ENCODE measurements around the gene NR6A1. TPM values are rescaled to one million over a fixed set of nuclear protein-coding genes. Genes with fewer than 3 reads are reported as not detected.

The NR6A1 gene
- total RNA-seq, 1 donor from 2014 or later: 302 TPM

DNA sequence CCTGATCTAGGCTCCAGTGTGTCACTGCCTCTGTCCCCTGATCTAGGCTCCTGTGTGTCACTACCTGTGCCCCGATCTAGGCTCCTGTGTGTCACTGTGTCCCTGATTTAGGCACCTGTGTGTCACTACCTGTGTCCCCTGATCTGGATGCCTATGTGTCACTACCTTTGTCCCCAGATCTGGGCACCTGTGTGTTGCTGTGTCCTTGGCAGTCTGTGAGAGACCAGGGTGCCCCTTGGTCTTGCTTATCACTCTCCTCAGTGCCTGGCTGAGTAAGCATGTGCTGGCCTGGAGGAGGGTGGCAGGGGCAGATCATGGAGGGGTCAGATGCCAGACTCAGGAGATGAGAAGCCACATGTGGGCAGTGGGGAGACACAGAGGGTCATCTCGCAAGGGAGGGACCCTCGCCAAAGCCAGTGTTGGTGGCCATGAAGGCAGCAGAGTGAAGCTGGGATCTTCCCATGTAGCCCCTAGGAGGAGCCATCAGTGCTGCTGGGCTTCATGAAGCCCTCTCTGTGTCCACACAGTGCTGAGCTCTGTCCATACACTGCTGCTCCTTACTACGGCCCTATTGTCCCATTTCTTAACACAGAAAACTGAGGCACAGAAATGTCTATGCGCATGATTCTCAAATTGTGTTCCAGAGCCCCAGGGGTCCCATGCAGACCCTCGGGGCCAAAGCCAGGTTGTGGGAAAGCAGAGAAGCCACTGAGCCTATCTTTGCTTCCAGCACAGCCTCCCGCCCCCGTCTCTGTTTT lies 21.3 kb upstream of the NR6A1 start:
- DNase-seq (ENCODE audit: low spot score): no peak
- no peak overlapping the region for H3K9ac ChIP-seq
- no peaks in the 10 kb centered on the region for H3K36me3 ChIP-seq
- peaks cover 8% of the 10 kb centered on the region for H3K4me1 Mint-ChIP-seq
- H3K79me2 ChIP-seq (ENCODE audit: low read depth): no peaks in the 10 kb centered on the region
- H3K36me3 Mint-ChIP-seq: no peaks in the 10 kb centered on the region
- H4K20me1 ChIP-seq (ENCODE audit: low read depth): no peaks in the 10 kb centered on the region
- H3K4me3 Mint-ChIP-seq: no peak overlapping the region
- H3K27me3 ChIP-seq: no peaks in the 10 kb centered on the region
- H3K27me3 Mint-ChIP-seq (ENCODE audit: insufficient read depth, low read depth): peaks cover 7% of the 10 kb centered on the region
- no peak overlapping the region for H3K27ac Mint-ChIP-seq
- no peak overlapping the region for H3K27ac ChIP-seq
- no peaks in the 10 kb centered on the region for H3K9me3 ChIP-seq (ENCODE audit: low read depth)
- no peaks in the 10 kb centered on the region for H3K9me3 Mint-ChIP-seq
- no peak overlapping the region for H2AFZ ChIP-seq (replicated peaks)
- peaks cover 9% of the 10 kb centered on the region for H3F3A ChIP-seq (ENCODE audit: low read depth)
- no peak overlapping the region for H3K4me3 ChIP-seq
- no peak overlapping the region for H3K4me2 ChIP-seq
- TF ChIP-seq EZH2phosphoT487 (IDR thresholded peaks at IDR 0.05) (no peak), CTCF (IDR thresholded peaks at IDR 0.05) (no peak), EZH2 (IDR thresholded peaks at IDR 0.05) (no peak)
- H3K4me1 ChIP-seq: peaks cover 7% of the 10 kb centered on the region

DNA sequence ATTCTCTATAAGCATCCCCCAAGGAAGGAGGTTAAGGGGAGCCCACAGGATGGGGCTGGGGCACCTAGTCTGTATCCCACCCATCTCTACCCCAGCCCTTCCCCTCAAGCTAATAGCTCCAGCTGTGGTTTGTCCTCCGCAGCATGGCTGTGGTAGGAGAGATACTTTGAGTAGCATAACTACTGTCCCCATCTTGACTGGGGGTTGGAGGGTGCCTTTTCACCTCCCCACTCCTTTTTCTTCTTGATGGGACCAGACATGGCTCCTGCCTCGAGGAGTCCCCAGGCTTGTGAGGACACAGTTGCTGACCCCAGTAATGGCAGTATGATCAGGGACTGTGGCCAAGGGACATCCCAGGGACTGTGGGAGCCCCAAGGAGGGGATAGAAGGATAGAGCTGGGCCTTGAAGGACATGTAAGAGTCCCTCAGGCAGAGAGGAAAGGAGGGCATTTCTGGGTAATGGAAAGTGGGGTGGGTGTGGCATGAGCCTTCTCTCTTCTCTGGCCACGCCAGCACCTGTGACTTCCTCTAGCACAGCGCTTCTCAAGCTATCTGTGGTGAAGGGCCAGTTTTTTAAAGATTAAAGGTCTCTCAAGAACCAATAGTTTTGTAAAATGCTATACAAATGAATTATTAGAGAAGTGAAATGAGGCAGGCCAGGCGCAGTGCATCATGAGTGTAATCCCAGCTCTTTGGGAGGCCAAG lies 19.8 kb upstream of the NR6A1 start:
- peaks cover 3% of the 10 kb centered on the region for H3K27me3 Mint-ChIP-seq (ENCODE audit: insufficient read depth, low read depth)
- TF ChIP-seq EZH2phosphoT487 (IDR thresholded peaks at IDR 0.05) (no peak), EZH2 (IDR thresholded peaks at IDR 0.05) (no peak), CTCF (IDR thresholded peaks at IDR 0.05) (no peak)
- Histone ChIP-seq H2AFZ (replicated peaks) (no peak overlapping the region), H4K20me1 (ENCODE audit: low read depth) (no peaks in the 10 kb centered on the region), H3K27me3 (no peaks in the 10 kb centered on the region), H3K27ac (no peak overlapping the region), H3K4me1 (peaks cover 7% of the 10 kb centered on the region), H3K79me2 (ENCODE audit: low read depth) (no peaks in the 10 kb centered on the region), H3F3A (ENCODE audit: low read depth) (peaks cover 9% of the 10 kb centered on the region), H3K4me2 (no peak overlapping the region), H3K9me3 (ENCODE audit: low read depth) (no peaks in the 10 kb centered on the region), H3K4me3 (no peak overlapping the region), H3K9ac (no peak overlapping the region), H3K36me3 (no peaks in the 10 kb centered on the region)
- H3K27ac Mint-ChIP-seq: peak overlapping the region; percentile 25
- no peaks in the 10 kb centered on the region for H3K36me3 Mint-ChIP-seq
- no peak for DNase-seq (ENCODE audit: low spot score)
- H3K9me3 Mint-ChIP-seq: no peaks in the 10 kb centered on the region
- peaks cover 8% of the 10 kb centered on the region for H3K4me1 Mint-ChIP-seq
- no peak overlapping the region for H3K4me3 Mint-ChIP-seq

DNA sequence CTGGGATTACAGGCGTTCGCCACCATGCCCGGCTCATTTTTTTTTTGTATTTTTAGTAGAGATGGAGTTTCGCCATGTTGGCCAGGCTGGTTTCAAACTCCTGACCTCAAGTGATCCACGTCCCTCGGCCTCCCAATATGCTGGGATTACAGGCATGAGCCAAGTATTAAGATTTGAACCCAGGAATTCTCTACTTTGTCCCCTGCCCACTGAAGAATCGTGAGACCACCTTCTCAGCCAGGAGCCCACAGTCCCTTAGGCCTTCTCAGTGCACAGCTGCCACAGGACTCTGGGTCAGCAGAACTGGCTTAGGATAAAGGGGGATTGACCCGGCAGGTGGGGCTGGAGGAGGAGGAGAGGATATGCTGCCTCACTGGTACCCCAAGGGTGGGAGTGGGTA lies 19.2 kb upstream of the NR6A1 start:
- no peaks in the 10 kb centered on the region for H4K20me1 ChIP-seq (ENCODE audit: low read depth)
- no peak overlapping the region for H3K4me2 ChIP-seq
- no peak overlapping the region for H3K27ac ChIP-seq
- H3K27me3 ChIP-seq: no peaks in the 10 kb centered on the region
- no peak overlapping the region for H2AFZ ChIP-seq (replicated peaks)
- no peak for DNase-seq (ENCODE audit: low spot score)
- Mint-ChIP-seq H3K27me3 (ENCODE audit: insufficient read depth, low read depth) (peaks cover 3% of the 10 kb centered on the region), H3K4me1 (peaks cover 8% of the 10 kb centered on the region), H3K36me3 (no peaks in the 10 kb centered on the region), H3K27ac (no peak overlapping the region), H3K4me3 (no peak overlapping the region), H3K9me3 (no peaks in the 10 kb centered on the region)
- H3K79me2 ChIP-seq (ENCODE audit: low read depth): no peaks in the 10 kb centered on the region
- no peak overlapping the region for H3K9ac ChIP-seq
- no peaks in the 10 kb centered on the region for H3K9me3 ChIP-seq (ENCODE audit: low read depth)
- H3K4me1 ChIP-seq: peaks cover 7% of the 10 kb centered on the region
- H3K36me3 ChIP-seq: no peaks in the 10 kb centered on the region
- TF ChIP-seq CTCF (IDR thresholded peaks at IDR 0.05) (no peak), EZH2 (IDR thresholded peaks at IDR 0.05) (no peak), EZH2phosphoT487 (IDR thresholded peaks at IDR 0.05) (no peak)
- H3F3A ChIP-seq (ENCODE audit: low read depth): peaks cover 9% of the 10 kb centered on the region
- H3K4me3 ChIP-seq: no peak overlapping the region

All from neural progenitor cell (in vitro differentiated cells).